Upper lobe of right lung (tissue), 1 donor: ENCODE measurements around the gene CCDC81. TPM values are rescaled to one million over a fixed set of nuclear protein-coding genes. Genes with fewer than 3 reads are reported as not detected.
"Not testable (repeated sequence)": the region's sequence is repeated elsewhere in the genome, so short reads cannot be mapped to it uniquely, and the experiment has no call there.

Experiments used
- ATAC-seq: fragments of 200-7000 bp; cut with Tn5 transposase; one replicate; pipeline ENCODE4 v1.9.1; 2020; ENCODE audit warnings: mild to moderate bottlenecking, moderate library complexity
- DNase-seq: peaks from one replicate; pipeline ENCODE4 v3.0.0-alpha.2; 2020
- H3K27ac ChIP-seq: fragments of 200-600 bp; one replicate; pipeline ENCODE4 v1.8.0; 2022
- H3K27me3 ChIP-seq: fragments of 200-600 bp; one replicate; pipeline ENCODE4 v1.8.0; 2022; ENCODE audit warnings: mild to moderate bottlenecking
- H3K36me3 ChIP-seq: fragments of 200-600 bp; one replicate; pipeline ENCODE4 v1.8.0; 2022
- H3K4me1 ChIP-seq: fragments of 200-600 bp; one replicate; pipeline ENCODE4 v1.8.0; 2022
- H3K4me3 ChIP-seq: fragments of 200-600 bp; one replicate; pipeline ENCODE4 v1.8.0; 2022; ENCODE audit warnings: mild to moderate bottlenecking
- H3K9me3 ChIP-seq: fragments of 200-600 bp; one replicate; pipeline ENCODE4 v1.8.0; 2022
- CTCF ChIP-seq: fragments of 200-600 bp; IDR thresholded peaks from one replicate; pipeline ENCODE4 v1.8.0; 2022; ENCODE audit warnings: antibody characterized with exemption
- intact Hi-C: fragments of 100-400 bp; cut with DNase I; formaldehyde crosslinking; loops from one replicate; pipeline ENCODE4 v1.11.0; 2022
- total RNA-seq: library from RNA; stranded (reverse); fragmentation: NEBNext Ultra II Directional; extraction: Animal tissue kit (Norgen Biotek cat#: 25700); gene quantifications from one replicate; pipeline ENCODE4 v1.2.1, GENCODE V29; 2021
- donor health status: DM: no; HTN: yes; CAD: no; lungs with severe emphysema.

The CCDC81 gene
- total RNA-seq, 1 donor from 2014 or later: 0.38 TPM

- no peak for TF ChIP-seq CTCF
- no peaks in the 10 kb centered on the region for H3K27me3 ChIP-seq
- H3K27ac ChIP-seq: no peak overlapping the region
- H3K4me1 ChIP-seq: no peaks in the 10 kb centered on the region
- no peaks in the 10 kb centered on the region for H3K9me3 ChIP-seq
- H3K36me3 ChIP-seq: no peaks in the 10 kb centered on the region
- ATAC-seq (no peak), DNase-seq (no peak)
- H3K4me3 ChIP-seq: no peak overlapping the region
- intact Hi-C loops: no loop called here
These were observed 19.4 kb upstream of the CCDC81 start for GRCh38 chr11:86355256-86355655.

- H3K27me3 ChIP-seq, H3K9me3 ChIP-seq, ATAC-seq, H3K4me3 ChIP-seq, DNase-seq, H3K36me3 ChIP-seq, H3K4me1 ChIP-seq, intact Hi-C loops, H3K27ac ChIP-seq: not testable (repeated sequence)
These were observed 17.3 kb upstream of the CCDC81 start for GRCh38 chr11:86357412-86357811.

GRCh38 chr11:86358720-86359119, 16.0 kb upstream of the CCDC81 start:
- no peak overlapping the region for H3K27ac ChIP-seq
- no peaks in the 10 kb centered on the region for H3K36me3 ChIP-seq
- intact Hi-C loops: no loop called here
- H3K4me1 ChIP-seq: no peaks in the 10 kb centered on the region
- no peaks in the 10 kb centered on the region for H3K9me3 ChIP-seq
- ATAC-seq (no peak), DNase-seq (no peak)
- H3K27me3 ChIP-seq: no peaks in the 10 kb centered on the region
- no peak overlapping the region for H3K4me3 ChIP-seq
- TF ChIP-seq CTCF: no peak

GRCh38 chr11:86360775-86361395, 13.8 kb upstream of the CCDC81 start:
- intact Hi-C loops: no loop called here
- no peak for DNase-seq

GRCh38 chr11:86363424-86363823, 11.3 kb upstream of the CCDC81 start:
- Histone ChIP-seq H3K4me1 (no peaks in the 10 kb centered on the region), H3K36me3 (no peaks in the 10 kb centered on the region), H3K9me3 (no peaks in the 10 kb centered on the region), H3K27ac (no peak overlapping the region), H3K27me3 (no peaks in the 10 kb centered on the region), H3K4me3 (no peak overlapping the region)
- DNase-seq (no peak), ATAC-seq (no peak)
- intact Hi-C loops: no loop called here
- TF ChIP-seq CTCF: no peak

More at GRCh38 chr11:86360775-86361395, 13.8 kb upstream of the CCDC81 start:
- no peak overlapping the region for H3K27ac ChIP-seq
- no peak overlapping the region for H3K4me3 ChIP-seq
- H3K27me3 ChIP-seq: no peaks in the 10 kb centered on the region
- H3K9me3 ChIP-seq: no peaks in the 10 kb centered on the region
- ATAC-seq: no peak
- H3K36me3 ChIP-seq: no peaks in the 10 kb centered on the region
- H3K4me1 ChIP-seq: no peaks in the 10 kb centered on the region
- TF ChIP-seq CTCF: no peak

GRCh38 chr11:86365546-86365945, 9.1 kb upstream of the CCDC81 start:
- no peak for ATAC-seq
- no peaks in the 10 kb centered on the region for H3K9me3 ChIP-seq
- no peaks in the 10 kb centered on the region for H3K27me3 ChIP-seq
- no peak for TF ChIP-seq CTCF
- intact Hi-C loops: no loop called here
- H3K36me3 ChIP-seq: no peaks in the 10 kb centered on the region
- H3K4me3 ChIP-seq: no peak overlapping the region
- H3K4me1 ChIP-seq: no peaks in the 10 kb centered on the region
- H3K27ac ChIP-seq: no peak overlapping the region
- DNase-seq: no peak
